Smooth muscle cell (in vitro differentiated cells): Measurements from ENCODE around the gene CDH16. TPM values are rescaled to one million over a fixed set of nuclear protein-coding genes. Genes with fewer than 3 reads are reported as not detected.
"Not testable (repeated sequence)": the region's sequence is repeated elsewhere in the genome, so short reads cannot be mapped to it uniquely, and the experiment has no call there.

Experiments used
- DNase-seq: peaks from one replicate; lab custom pipeline; 2025; ENCODE audit not compliant: unreplicated experiment; lab: John Stamatoyannopoulos, UW
- H2AFZ ChIP-seq: fragments of 200-600 bp; sonication (generic); 2 replicates; pipeline ENCODE4 v1.6.0; 2016; ENCODE audit warnings: antibody characterized with exemption, low read depth, mild to moderate bottlenecking
- H3F3A ChIP-seq: fragments of 200-600 bp; sonication (generic); 2 replicates; pipeline ENCODE4 v1.6.0; 2017; ENCODE audit warnings: antibody characterized with exemption, low read depth
- H3K27ac ChIP-seq: fragments of 200-600 bp; sonication (generic); 2 replicates; pipeline ENCODE4 v1.5.1; 2016; ENCODE audit warnings: low read depth, mild to moderate bottlenecking
- H3K27me3 ChIP-seq: fragments of 200-600 bp; sonication (generic); 2 replicates; pipeline ENCODE4 v1.6.1; 2016; ENCODE audit warnings: low read depth, mild to moderate bottlenecking
- H3K36me3 ChIP-seq: fragments of 200-600 bp; sonication (generic); 2 replicates; pipeline ENCODE4 v1.5.1; 2016; ENCODE audit warnings: low read depth
- H3K4me1 ChIP-seq: fragments of 200-600 bp; sonication (generic); 2 replicates; pipeline ENCODE4 v1.5.1; 2016; ENCODE audit warnings: low read depth
- H3K4me2 ChIP-seq: fragments of 200-600 bp; sonication (generic); 2 replicates; pipeline ENCODE4 v1.6.0; 2016; ENCODE audit warnings: mild to moderate bottlenecking
- H3K4me3 ChIP-seq: fragments of 200-600 bp; sonication (generic); 2 replicates; pipeline ENCODE4 v1.5.1; 2016; ENCODE audit warnings: mild to moderate bottlenecking
- H3K79me2 ChIP-seq: fragments of 200-600 bp; sonication (generic); 2 replicates; pipeline ENCODE4 v1.6.0; 2016; ENCODE audit warnings: low read depth, mild to moderate bottlenecking
- H3K9ac ChIP-seq: fragments of 200-600 bp; sonication (generic); 2 replicates; pipeline ENCODE4 v1.6.0; 2016; ENCODE audit warnings: low read depth
- H3K9me3 ChIP-seq: fragments of 200-600 bp; sonication (generic); replicated peaks from 2 replicates; pipeline ENCODE4 v1.5.1; 2016; ENCODE audit warnings: low read depth
- H4K20me1 ChIP-seq: fragments of 200-600 bp; sonication (generic); 2 replicates; pipeline ENCODE4 v1.6.0; 2016; ENCODE audit warnings: low read depth
- WGBS: methylation state at CpG from one replicate; pipeline ENCODE4 v1.1.7; 2016; ENCODE audit warnings: low lambda C conversion rate; 5-methylcytosine and 5-hydroxymethylcytosine counted together
- polyA plus RNA-seq: library from polyadenylated mRNA; unstranded; fragments of >200 nt; fragmentation: Nextera tagmentation; extraction: Ambion mirVana; gene quantifications from 2 replicates; pipeline ENCODE4 v1.2.1, GENCODE V29; 2016
- total RNA-seq: library from RNA; depleted of rRNA; stranded (reverse); fragments of >200 nt; gene quantifications from 2 replicates; pipeline ENCODE4 v1.2.3, GENCODE V29; 2014
- TF ChIP-seq, protein P1 (sequence below): fragments of 200-600 bp; sonication (generic); IDR thresholded peaks from 2 replicates; pipeline ENCODE4 v1.5.1; 2017; ENCODE audit warnings: borderline replicate concordance, mild to moderate bottlenecking, antibody characterized with exemption; ENCODE audit not compliant: insufficient read depth, poor library complexity, severe bottlenecking

Gene CDH16
- total and polyA plus RNA-seq, 2 experiments from 2014 or later = not detected

DNA sequence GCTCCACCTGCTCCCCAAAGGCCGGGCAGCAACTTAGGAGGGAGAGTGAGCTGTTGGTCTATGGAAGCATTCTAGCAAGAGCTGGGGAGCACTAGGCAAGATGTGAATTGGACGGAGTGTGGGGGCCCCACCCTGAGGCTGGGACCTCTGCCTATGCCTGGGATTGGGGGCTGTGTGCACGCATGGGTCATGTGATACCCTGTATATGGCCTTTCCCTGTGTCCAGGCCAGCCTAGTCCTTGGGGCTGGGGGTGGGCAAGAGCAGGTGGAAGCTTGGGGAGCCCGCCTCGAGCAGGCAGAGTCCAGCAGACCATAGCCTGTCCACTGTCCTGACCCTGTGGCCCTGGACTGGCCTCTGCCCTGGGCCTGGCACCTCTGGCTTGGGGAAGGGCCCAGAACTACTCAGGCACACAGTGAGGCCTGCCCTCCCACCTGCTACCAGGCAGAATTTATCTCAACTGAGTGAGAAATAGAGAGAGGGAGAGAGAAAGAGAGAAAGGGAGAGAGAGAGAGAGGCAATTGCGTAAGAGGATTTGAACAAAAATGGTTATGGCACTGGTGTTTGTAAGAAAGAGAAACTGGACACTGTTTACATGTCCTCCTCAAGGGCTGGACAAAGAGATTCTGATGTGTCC, 19.3 kb downstream of the CDH16 start:
- Histone ChIP-seq H3K9me3 (no peaks in the 10 kb centered on the region), H3K36me3 (no peaks in the 10 kb centered on the region), H4K20me1 (no peaks in the 10 kb centered on the region), H3K4me1 (no peaks in the 10 kb centered on the region), H3K27ac (peak overlapping the region; percentile 65), H3K79me2 (no peaks in the 10 kb centered on the region), H3K9ac (peak overlapping the region; percentile 54), H3F3A (peaks cover 11% of the 10 kb centered on the region), H3K27me3 (no peaks in the 10 kb centered on the region), H2AFZ (no peak overlapping the region), H3K4me3 (no peak overlapping the region), H3K4me2 (peak overlapping the region; percentile 67)
- 88% methylated on average over 6 of the region's 6 CpGs for WGBS
- DNase-seq = no peak
- TF ChIP-seq, protein P1, sequence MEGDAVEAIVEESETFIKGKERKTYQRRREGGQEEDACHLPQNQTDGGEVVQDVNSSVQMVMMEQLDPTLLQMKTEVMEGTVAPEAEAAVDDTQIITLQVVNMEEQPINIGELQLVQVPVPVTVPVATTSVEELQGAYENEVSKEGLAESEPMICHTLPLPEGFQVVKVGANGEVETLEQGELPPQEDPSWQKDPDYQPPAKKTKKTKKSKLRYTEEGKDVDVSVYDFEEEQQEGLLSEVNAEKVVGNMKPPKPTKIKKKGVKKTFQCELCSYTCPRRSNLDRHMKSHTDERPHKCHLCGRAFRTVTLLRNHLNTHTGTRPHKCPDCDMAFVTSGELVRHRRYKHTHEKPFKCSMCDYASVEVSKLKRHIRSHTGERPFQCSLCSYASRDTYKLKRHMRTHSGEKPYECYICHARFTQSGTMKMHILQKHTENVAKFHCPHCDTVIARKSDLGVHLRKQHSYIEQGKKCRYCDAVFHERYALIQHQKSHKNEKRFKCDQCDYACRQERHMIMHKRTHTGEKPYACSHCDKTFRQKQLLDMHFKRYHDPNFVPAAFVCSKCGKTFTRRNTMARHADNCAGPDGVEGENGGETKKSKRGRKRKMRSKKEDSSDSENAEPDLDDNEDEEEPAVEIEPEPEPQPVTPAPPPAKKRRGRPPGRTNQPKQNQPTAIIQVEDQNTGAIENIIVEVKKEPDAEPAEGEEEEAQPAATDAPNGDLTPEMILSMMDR = no peak

- no peaks in the 10 kb centered on the region for H3K79me2 ChIP-seq
- peak overlapping the region; percentile 65 for H3K27ac ChIP-seq
- no peaks in the 10 kb centered on the region for H3K9me3 ChIP-seq
- no peak overlapping the region for H3K9ac ChIP-seq
- H3K4me1 ChIP-seq = no peaks in the 10 kb centered on the region
- H2AFZ ChIP-seq = no peak overlapping the region
- no peak overlapping the region for H3K4me3 ChIP-seq
- 96% methylated on average over 2 of the region's 2 CpGs for WGBS
- H3K4me2 ChIP-seq = no peak overlapping the region
- peaks cover 11% of the 10 kb centered on the region for H3F3A ChIP-seq
- no peaks in the 10 kb centered on the region for H3K36me3 ChIP-seq
- H4K20me1 ChIP-seq = no peaks in the 10 kb centered on the region
- no peak for DNase-seq
- TF ChIP-seq, protein P1 = no peak
- H3K27me3 ChIP-seq = no peaks in the 10 kb centered on the region
These were observed 19.8 kb downstream of the CDH16 start for GRCh38 chr16:66898933-66899309.

- H3K4me2 ChIP-seq = no peak overlapping the region
- H3K4me3 ChIP-seq = no peak overlapping the region
- WGBS = 68% methylated on average over 3 of the region's 3 CpGs
- H2AFZ ChIP-seq = no peak overlapping the region
- H3K79me2 ChIP-seq = no peaks in the 10 kb centered on the region
- peak overlapping the region; percentile 65 for H3K27ac ChIP-seq
- H4K20me1 ChIP-seq = no peaks in the 10 kb centered on the region
- H3K4me1 ChIP-seq = no peaks in the 10 kb centered on the region
- H3K9me3 ChIP-seq = no peaks in the 10 kb centered on the region
- no peak for DNase-seq
- H3F3A ChIP-seq = peaks cover 11% of the 10 kb centered on the region
- TF ChIP-seq, protein P1 = no peak
- no peaks in the 10 kb centered on the region for H3K27me3 ChIP-seq
- no peaks in the 10 kb centered on the region for H3K36me3 ChIP-seq
- no peak overlapping the region for H3K9ac ChIP-seq
These were observed 20.5 kb downstream of the CDH16 start for GRCh38 chr16:66898207-66898606.

DNA sequence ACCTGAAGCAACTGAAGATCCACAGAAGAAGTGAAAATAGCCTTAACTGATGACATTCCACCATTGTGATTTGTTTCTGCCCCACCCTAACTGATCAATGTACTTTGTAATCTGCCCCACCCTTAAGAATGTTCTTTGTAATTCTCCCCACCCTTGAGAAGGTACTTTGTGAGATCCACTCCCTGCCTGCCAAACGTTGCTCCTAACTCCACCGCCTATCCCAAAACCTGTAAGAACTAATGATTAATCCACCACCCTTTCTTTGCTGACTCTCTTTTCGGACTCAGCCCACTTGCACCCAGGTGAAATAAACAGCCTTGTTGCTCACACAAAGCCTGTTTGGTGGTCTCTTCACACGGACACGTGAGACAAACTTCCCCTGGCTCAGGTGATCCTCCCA, 22.0 kb downstream of the CDH16 start:
- H3K79me2 ChIP-seq, DNase-seq, H3K27me3 ChIP-seq, H3K4me2 ChIP-seq, H3K4me1 ChIP-seq, H3K27ac ChIP-seq, H2AFZ ChIP-seq, H3K9ac ChIP-seq, H4K20me1 ChIP-seq, H3K9me3 ChIP-seq, H3K36me3 ChIP-seq, H3K4me3 ChIP-seq: not testable (repeated sequence)
- peaks cover 11% of the 10 kb centered on the region for H3F3A ChIP-seq
- WGBS = 79% methylated on average over 5 of the region's 5 CpGs
